ENCODE results near the gene PRR35.
"Not testable (repeated sequence)": the region's sequence is repeated elsewhere in the genome, so short reads cannot be mapped to it uniquely, and the experiment has no call there.

DNA sequence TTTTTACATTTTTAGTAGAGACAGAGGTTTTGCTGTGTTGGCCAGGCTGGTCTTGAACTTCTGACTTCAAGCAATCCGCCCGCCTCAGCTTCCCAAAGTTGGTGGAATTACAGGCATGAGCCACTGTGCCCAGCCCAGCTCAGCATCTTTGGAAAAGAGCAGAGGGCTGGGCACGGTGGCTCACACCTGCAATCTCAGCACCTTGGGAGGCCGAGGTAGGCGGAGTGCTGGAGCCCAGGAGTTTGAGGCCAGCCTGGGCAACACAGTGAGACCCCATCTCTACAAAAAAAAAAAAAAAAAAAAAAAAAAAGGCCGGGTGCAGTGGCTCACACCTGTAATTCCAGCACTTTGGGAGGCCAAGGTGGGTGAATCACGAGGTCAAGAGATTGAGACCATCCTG is 37.5 kb downstream of the PRR35 start:
- TF ChIP-seq POLR2A (IDR thresholded peaks at IDR 0.05): not testable (repeated sequence)
- TF ChIP-seq, protein P1, sequence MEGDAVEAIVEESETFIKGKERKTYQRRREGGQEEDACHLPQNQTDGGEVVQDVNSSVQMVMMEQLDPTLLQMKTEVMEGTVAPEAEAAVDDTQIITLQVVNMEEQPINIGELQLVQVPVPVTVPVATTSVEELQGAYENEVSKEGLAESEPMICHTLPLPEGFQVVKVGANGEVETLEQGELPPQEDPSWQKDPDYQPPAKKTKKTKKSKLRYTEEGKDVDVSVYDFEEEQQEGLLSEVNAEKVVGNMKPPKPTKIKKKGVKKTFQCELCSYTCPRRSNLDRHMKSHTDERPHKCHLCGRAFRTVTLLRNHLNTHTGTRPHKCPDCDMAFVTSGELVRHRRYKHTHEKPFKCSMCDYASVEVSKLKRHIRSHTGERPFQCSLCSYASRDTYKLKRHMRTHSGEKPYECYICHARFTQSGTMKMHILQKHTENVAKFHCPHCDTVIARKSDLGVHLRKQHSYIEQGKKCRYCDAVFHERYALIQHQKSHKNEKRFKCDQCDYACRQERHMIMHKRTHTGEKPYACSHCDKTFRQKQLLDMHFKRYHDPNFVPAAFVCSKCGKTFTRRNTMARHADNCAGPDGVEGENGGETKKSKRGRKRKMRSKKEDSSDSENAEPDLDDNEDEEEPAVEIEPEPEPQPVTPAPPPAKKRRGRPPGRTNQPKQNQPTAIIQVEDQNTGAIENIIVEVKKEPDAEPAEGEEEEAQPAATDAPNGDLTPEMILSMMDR (IDR thresholded peaks at IDR 0.05): not testable (repeated sequence)

All from thyroid gland (tissue), 4 donors.